ENCODE measurements around the gene MYO1E.
"Not testable (repeated sequence)": the region's sequence is repeated elsewhere in the genome, so short reads cannot be mapped to it uniquely, and the experiment has no call there.

Gene MYO1E

DNA sequence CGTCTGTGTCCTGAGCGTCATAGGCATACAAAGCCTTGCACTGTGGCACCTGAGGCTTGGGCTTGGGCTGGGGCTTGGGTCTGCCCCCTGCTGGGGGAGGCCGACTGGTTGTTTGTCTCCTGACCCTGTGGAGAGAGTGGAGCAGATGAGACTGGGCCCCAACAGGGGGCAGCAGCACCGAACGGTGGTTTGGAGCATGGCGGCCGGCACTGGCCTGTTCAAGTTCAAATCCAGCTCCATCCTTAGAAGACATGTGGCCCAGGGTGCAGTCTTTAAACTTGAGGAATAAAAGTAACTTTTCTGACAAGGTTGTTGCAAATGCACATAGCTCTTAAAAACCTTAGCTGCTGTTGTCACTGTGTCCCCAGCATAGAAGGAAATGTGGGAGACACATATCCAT lies 234.4 kb downstream of the MYO1E start:
- no peak overlapping the region for H3K4me3 ChIP-seq (ENCODE audit: low read depth, low read length)
- peak; percentile 90 for TF ChIP-seq CTCF (IDR thresholded peaks at IDR 0.05; ENCODE audit: borderline replicate concordance, insufficient read depth, low read depth, low read length)

DNA sequence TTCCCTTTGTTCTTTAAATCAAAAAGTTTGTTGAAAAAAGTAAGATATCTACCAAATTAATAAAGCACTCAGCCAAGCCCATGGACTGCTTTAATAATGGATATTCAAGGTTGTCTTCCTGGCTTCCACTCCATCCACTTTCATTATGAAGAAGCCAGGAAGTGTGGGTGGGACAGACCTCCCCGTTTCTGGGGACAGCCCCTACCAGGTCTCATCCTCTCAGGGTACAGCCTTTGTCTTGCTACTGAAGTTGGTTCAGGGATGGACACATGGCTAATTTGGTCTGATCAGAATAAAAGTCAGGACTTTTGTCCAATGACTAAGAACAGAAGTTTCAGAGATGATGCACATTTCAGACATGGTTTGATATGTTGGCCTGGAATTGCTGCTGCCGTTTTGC lies 235.1 kb downstream of the MYO1E start:
- H3K4me3 ChIP-seq (ENCODE audit: low read depth, low read length) = no peak overlapping the region
- no peak for TF ChIP-seq CTCF (IDR thresholded peaks at IDR 0.05; ENCODE audit: borderline replicate concordance, insufficient read depth, low read depth, low read length)

DNA sequence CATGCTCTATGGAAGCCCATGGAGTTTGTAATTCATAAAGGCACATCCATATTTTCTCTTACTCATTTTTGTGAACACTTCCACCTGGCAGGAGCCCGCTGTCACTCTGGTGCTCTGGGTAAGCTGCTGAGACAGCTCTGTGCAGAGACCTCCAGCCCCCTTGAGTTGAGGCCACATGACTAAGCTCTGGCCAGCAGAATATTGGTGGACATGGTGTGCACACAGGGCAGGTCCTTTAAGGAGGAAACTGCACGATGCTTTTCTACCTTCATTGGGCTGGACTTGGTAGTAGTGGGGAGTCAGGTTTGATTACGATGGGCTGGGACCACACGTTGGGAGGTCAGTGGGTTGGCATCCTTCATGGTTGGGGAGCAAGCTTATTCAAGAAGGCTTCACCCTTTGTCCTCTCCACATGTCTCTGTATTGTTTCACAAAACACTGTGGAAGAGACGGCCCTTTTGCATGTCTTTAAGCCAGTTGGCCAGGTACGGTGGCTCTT lies 238.7 kb downstream of the MYO1E start:
- H3K4me3 ChIP-seq (ENCODE audit: low read depth, low read length) = no peak overlapping the region
- TF ChIP-seq CTCF (IDR thresholded peaks at IDR 0.05; ENCODE audit: borderline replicate concordance, insufficient read depth, low read depth, low read length) = no peak

DNA sequence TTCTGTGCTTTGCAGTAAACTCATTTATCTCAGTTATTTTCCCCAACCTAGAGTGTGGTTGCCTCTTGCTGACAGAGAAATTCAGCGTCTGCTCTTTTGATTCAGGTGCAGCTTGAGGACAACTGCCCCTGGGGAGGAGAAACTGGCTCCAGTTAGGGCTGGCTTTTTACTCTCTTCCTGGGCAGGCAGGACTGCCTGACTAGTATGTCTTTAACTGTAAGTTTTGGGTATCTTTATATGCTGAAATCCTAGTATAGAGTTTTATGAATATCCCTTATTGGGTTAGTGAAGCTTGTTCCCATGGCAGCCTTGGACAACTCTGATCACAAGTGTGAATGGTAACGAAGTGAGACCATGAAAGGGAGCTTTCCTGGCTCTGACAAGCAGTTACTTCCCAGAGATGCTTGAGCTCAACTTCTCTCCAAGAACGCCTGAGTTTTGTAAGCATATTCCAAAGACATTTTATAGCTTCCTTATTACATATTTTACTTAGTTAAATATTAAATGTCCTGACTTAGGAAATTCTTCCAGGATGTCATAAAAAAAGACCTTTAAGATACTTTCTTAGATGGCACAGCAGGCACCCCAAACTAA lies 240.6 kb downstream of the MYO1E start:
- no peak for TF ChIP-seq CTCF (IDR thresholded peaks at IDR 0.05; ENCODE audit: borderline replicate concordance, insufficient read depth, low read depth, low read length)
- H3K4me3 ChIP-seq (ENCODE audit: low read depth, low read length) = no peak overlapping the region

GRCh38 chr15:59131456-59131855 lies 241.2 kb downstream of the MYO1E start:
- TF ChIP-seq CTCF (IDR thresholded peaks at IDR 0.05; ENCODE audit: borderline replicate concordance, insufficient read depth, low read depth, low read length) = no peak
- H3K4me3 ChIP-seq (ENCODE audit: low read depth, low read length) = no peak overlapping the region

DNA sequence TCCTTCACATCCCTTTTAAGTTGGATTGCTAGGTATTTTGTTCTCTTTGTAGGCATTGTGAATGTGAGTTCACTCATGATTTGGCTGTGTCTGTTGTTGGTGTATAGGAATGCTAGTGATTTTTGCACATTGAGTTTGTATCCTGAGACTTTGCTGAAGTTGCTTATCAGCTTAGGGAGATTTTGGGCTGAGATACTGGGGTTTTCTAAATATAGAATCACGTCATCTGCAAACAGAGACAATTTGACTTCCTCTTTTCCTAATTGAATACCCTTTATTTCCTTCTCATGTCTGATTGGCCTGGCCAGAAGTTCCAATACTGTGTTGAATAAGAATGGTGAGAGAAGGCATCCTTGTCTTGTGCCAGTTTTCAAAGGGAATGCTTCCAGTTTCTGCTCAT lies 245.4 kb downstream of the MYO1E start:
- H3K4me3 ChIP-seq (ENCODE audit: low read depth, low read length) = not testable (repeated sequence)

- not testable (repeated sequence) for H3K4me3 ChIP-seq (ENCODE audit: low read depth, low read length)
Observed at GRCh38 chr15:59125683-59126082, 247.0 kb downstream of the MYO1E start.

- no peak for TF ChIP-seq CTCF (IDR thresholded peaks at IDR 0.05; ENCODE audit: borderline replicate concordance, insufficient read depth, low read depth, low read length)
- H3K4me3 ChIP-seq (ENCODE audit: low read depth, low read length) = no peak overlapping the region
Observed at GRCh38 chr15:59124261-59124660, 248.4 kb downstream of the MYO1E start.

Data from GM12875 (cell line).